GM23248 (cell line): ENCODE results near the gene EFR3B. TPM values are rescaled to one million over a fixed set of nuclear protein-coding genes. Genes with fewer than 3 reads are reported as not detected.

Experiments
- DNase-seq: peaks from one replicate; pipeline ENCODE4 v3.0.0-alpha.2; 2015
- H2AFZ ChIP-seq: fragments of 200-600 bp; sonication (generic); 2 replicates; pipeline ENCODE4 v1.6.1; 2016; ENCODE audit warnings: antibody characterized with exemption
- H3F3A ChIP-seq: fragments of 200-600 bp; sonication (generic); 2 replicates; pipeline ENCODE4 v1.6.1; 2016; ENCODE audit warnings: mild to moderate bottlenecking, antibody characterized with exemption, mixed run types; ENCODE audit not compliant: insufficient read depth
- H3K27ac ChIP-seq: fragments of 200-600 bp; sonication (generic); 2 replicates; pipeline ENCODE4 v1.5.1; 2016; ENCODE audit warnings: mild to moderate bottlenecking
- H3K27me3 ChIP-seq: fragments of 200-600 bp; sonication (generic); replicated peaks from 2 replicates; pipeline ENCODE4 v1.6.1; 2016; ENCODE audit warnings: mild to moderate bottlenecking; ENCODE audit not compliant: insufficient read depth
- H3K36me3 ChIP-seq: fragments of 200-600 bp; sonication (generic); 2 replicates; pipeline ENCODE4 v1.6.1; 2016; ENCODE audit warnings: low read depth, mild to moderate bottlenecking
- H3K4me1 ChIP-seq: fragments of 200-600 bp; sonication (generic); 2 replicates; pipeline ENCODE4 v1.6.1; 2016; ENCODE audit warnings: mild to moderate bottlenecking; ENCODE audit not compliant: insufficient read depth
- H3K4me2 ChIP-seq: fragments of 200-600 bp; sonication (generic); one replicate; pipeline ENCODE4 v1.6.1; 2016; ENCODE audit warnings: mild to moderate bottlenecking; ENCODE audit not compliant: unreplicated experiment
- H3K4me3 ChIP-seq: fragments of 200-600 bp; sonication (generic); 2 replicates; pipeline ENCODE4 v1.5.1; 2016; ENCODE audit warnings: mild to moderate bottlenecking
- H3K79me2 ChIP-seq: fragments of 200-600 bp; sonication (generic); 2 replicates; pipeline ENCODE4 v1.6.1; 2016; ENCODE audit warnings: mild to moderate bottlenecking; ENCODE audit not compliant: insufficient read depth
- H3K9ac ChIP-seq: fragments of 200-600 bp; sonication (generic); 2 replicates; pipeline ENCODE4 v1.6.1; 2016; ENCODE audit warnings: mild to moderate bottlenecking
- H3K9me2 ChIP-seq: fragments of 200-600 bp; sonication (generic); 2 replicates; pipeline ENCODE4 v1.6.1; 2016; ENCODE audit warnings: mixed run types, mild to moderate bottlenecking, moderate library complexity; ENCODE audit not compliant: insufficient read depth
- H3K9me3 ChIP-seq: fragments of 200-600 bp; sonication (generic); one replicate; pipeline ENCODE4 v1.6.1; 2017; ENCODE audit warnings: low read depth
- H4K20me1 ChIP-seq: fragments of 200-600 bp; sonication (generic); 2 replicates; pipeline ENCODE4 v1.6.0; 2016; ENCODE audit not compliant: insufficient read depth
- EZH2 ChIP-seq: fragments of 200-600 bp; sonication (generic); IDR thresholded peaks from 2 replicates; pipeline ENCODE4 v1.6.1; 2018; ENCODE audit warnings: antibody characterized with exemption, mild to moderate bottlenecking; ENCODE audit not compliant: insufficient read depth, poor library complexity, severe bottlenecking
- EZH2phosphoT487 ChIP-seq: fragments of 200-600 bp; sonication (generic); IDR thresholded peaks from 2 replicates; pipeline ENCODE4 v1.6.1; 2018; ENCODE audit warnings: antibody characterized with exemption, moderate library complexity, mild to moderate bottlenecking, low read depth; ENCODE audit not compliant: insufficient read depth
- WGBS, 2 experiments: methylation state at CpG; one replicate each; pipeline ENCODE4 v1.1.6; 2015 to 2017; ENCODE audit warnings: low lambda C conversion rate in 2 of 2, low coverage in 1 of 2; ENCODE audit errors: missing lambda C conversion rate in 2 of 2; 5-methylcytosine and 5-hydroxymethylcytosine counted together
- in situ Hi-C: fragments of 300-500 bp; cut with MboI; formaldehyde crosslinking; loops from 2 replicates; pipeline ENCODE4 v1.15.0; 2020
- polyA plus RNA-seq: library from polyadenylated mRNA; unstranded; fragments of >200 nt; fragmentation: Nextera tagmentation; extraction: Ambion mirVana; gene quantifications from 2 replicates; pipeline ENCODE4 v1.2.1, GENCODE V29; 2016
- total RNA-seq: library from RNA; depleted of rRNA; stranded (reverse); fragments of >200 nt; shearing (Covaris generic); gene quantifications from 2 replicates; pipeline ENCODE4 v1.2.3, GENCODE V29; 2014

EFR3B gene
- total and polyA plus RNA-seq, 2 experiments from 2014 or later, result 0.51 to 0.97 TPM

GRCh38 chr2:25187729-25188350 lies 146.0 kb downstream of the EFR3B start:
- Histone ChIP-seq H4K20me1 (no peaks in the 10 kb centered on the region), H3K4me3 (no peak overlapping the region), H2AFZ (no peak overlapping the region), H3K4me2 (no peak overlapping the region), H3K4me1 (no peaks in the 10 kb centered on the region), H3K27me3 (peaks cover 8% of the 10 kb centered on the region; the same call in 1 of the 2 replicates), H3K79me2 (no peaks in the 10 kb centered on the region), H3K9ac (no peak overlapping the region), H3K9me3 (no peaks in the 10 kb centered on the region), H3F3A (no peaks in the 10 kb centered on the region), H3K9me2 (no peaks in the 10 kb centered on the region), H3K27ac (no peak overlapping the region), H3K36me3 (no peaks in the 10 kb centered on the region)
- TF ChIP-seq EZH2 (no peak), EZH2phosphoT487 (no peak)
- in situ Hi-C loops, result loop anchor here (5.0 to 25.0 kb wide), 2 partner anchors 56 to 776 kb away; no protein-coding TSS in a partner anchor
- no peak for DNase-seq
- 59 to 64% methylated on average over 11 of the region's 11 CpGs for WGBS, 2 experiments

- H3K4me1 ChIP-seq, result no peaks in the 10 kb centered on the region
- no peaks in the 10 kb centered on the region for H3F3A ChIP-seq
- peaks cover 8% of the 10 kb centered on the region; the same call in 1 of the 2 replicates for H3K27me3 ChIP-seq
- in situ Hi-C loops, result loop anchor here (5.0 to 25.0 kb wide), 2 partner anchors 56 to 776 kb away; no protein-coding TSS in a partner anchor
- DNase-seq, result no peak
- H3K4me3 ChIP-seq, result no peak overlapping the region
- H3K36me3 ChIP-seq, result no peaks in the 10 kb centered on the region
- H2AFZ ChIP-seq, result no peak overlapping the region
- 81 to 86% methylated on average over 4 of the region's 4 CpGs for WGBS, 2 experiments
- no peaks in the 10 kb centered on the region for H3K9me2 ChIP-seq
- H3K79me2 ChIP-seq, result no peaks in the 10 kb centered on the region
- TF ChIP-seq EZH2phosphoT487 (no peak), EZH2 (no peak)
- H3K9ac ChIP-seq, result no peak overlapping the region
- no peaks in the 10 kb centered on the region for H3K9me3 ChIP-seq
- no peak overlapping the region for H3K27ac ChIP-seq
- H4K20me1 ChIP-seq, result no peaks in the 10 kb centered on the region
- H3K4me2 ChIP-seq, result no peak overlapping the region
These were observed 146.5 kb downstream of the EFR3B start for GRCh38 chr2:25188405-25188804.

- no peak overlapping the region for H3K27ac ChIP-seq
- H3K4me3 ChIP-seq, result no peak overlapping the region
- no peaks in the 10 kb centered on the region for H3F3A ChIP-seq
- H3K79me2 ChIP-seq, result no peaks in the 10 kb centered on the region
- H3K9me3 ChIP-seq, result no peaks in the 10 kb centered on the region
- no peaks in the 10 kb centered on the region for H3K9me2 ChIP-seq
- peaks cover 8% of the 10 kb centered on the region; the same call in 1 of the 2 replicates for H3K27me3 ChIP-seq
- H3K4me2 ChIP-seq, result no peak overlapping the region
- DNase-seq, result no peak
- no peaks in the 10 kb centered on the region for H3K36me3 ChIP-seq
- WGBS, 2 experiments, result 87 to 88% methylated on average over 5 of the region's 5 CpGs
- no peaks in the 10 kb centered on the region for H4K20me1 ChIP-seq
- H2AFZ ChIP-seq, result no peak overlapping the region
- in situ Hi-C loops, result loop anchor here (25.0 kb wide), 1 partner anchor 778 kb away; no protein-coding TSS in a partner anchor
- H3K9ac ChIP-seq, result no peak overlapping the region
- H3K4me1 ChIP-seq, result no peaks in the 10 kb centered on the region
- TF ChIP-seq EZH2phosphoT487 (no peak), EZH2 (no peak)
These were observed 148.7 kb downstream of the EFR3B start for GRCh38 chr2:25190536-25190935.

- in situ Hi-C loops, result loop anchor here (25.0 kb wide), 1 partner anchor 782 kb away; no protein-coding TSS in a partner anchor
- Histone ChIP-seq H3K4me1 (no peaks in the 10 kb centered on the region), H2AFZ (no peak overlapping the region), H3K4me3 (no peak overlapping the region), H3K9ac (no peak overlapping the region), H3K27me3 (no peaks in the 10 kb centered on the region; the same call in 1 of the 2 replicates), H3K9me3 (no peaks in the 10 kb centered on the region), H3K9me2 (no peaks in the 10 kb centered on the region), H4K20me1 (no peaks in the 10 kb centered on the region), H3K79me2 (no peaks in the 10 kb centered on the region), H3F3A (no peaks in the 10 kb centered on the region), H3K27ac (no peak overlapping the region), H3K36me3 (no peaks in the 10 kb centered on the region), H3K4me2 (no peak overlapping the region)
- TF ChIP-seq EZH2phosphoT487, result no peak
- TF ChIP-seq EZH2, result no peak
- 77 to 84% methylated on average over 9 of the region's 9 CpGs for WGBS, 2 experiments
- no peak for DNase-seq
These were observed 152.8 kb downstream of the EFR3B start for GRCh38 chr2:25194576-25195122.
